ENCODE data around the gene RPRD1B. TPM values are rescaled to one million over a fixed set of nuclear protein-coding genes. Genes with fewer than 3 reads are reported as not detected.

Gene RPRD1B
- total RNA-seq, 2 experiments from 2014 or later = 39.2 to 41.0 TPM

- no peak for ATAC-seq (ENCODE audit: low read depth)
These were observed 100.3 kb downstream of the RPRD1B start for GRCh38 chr20:38133680-38134426.

GRCh38 chr20:38134427-38135270 lies 101.1 kb downstream of the RPRD1B start:
- DNase-seq (peak; percentile 24), ATAC-seq (ENCODE audit: low read depth) (peak; percentile 50)
- peaks cover 8% of the 10 kb centered on the region for H3K27me3 Mint-ChIP-seq
- H3K9me3 Mint-ChIP-seq = no peaks in the 10 kb centered on the region
- H3K4me1 Mint-ChIP-seq = peaks cover 17% of the 10 kb centered on the region
- H3K4me3 Mint-ChIP-seq = peak overlapping the region; percentile 16
- peak overlapping the region; percentile 21 for H3K27ac Mint-ChIP-seq
- no peaks in the 10 kb centered on the region for H3K36me3 Mint-ChIP-seq
- POLR2A ChIA-PET = interaction anchor here (0.7 kb wide), 1 partner anchor 110 kb away, joined by 3 read pairs; no protein-coding TSS in a partner anchor

More at GRCh38 chr20:38133680-38134426, 100.3 kb downstream of the RPRD1B start:
- peaks cover 17% of the 10 kb centered on the region for H3K4me1 Mint-ChIP-seq
- H3K27ac Mint-ChIP-seq = peak overlapping the region; percentile 21
- H3K4me3 Mint-ChIP-seq = no peak overlapping the region
- peaks cover 8% of the 10 kb centered on the region for H3K27me3 Mint-ChIP-seq
- no peaks in the 10 kb centered on the region for H3K9me3 Mint-ChIP-seq
- no peaks in the 10 kb centered on the region for H3K36me3 Mint-ChIP-seq
- no peak for DNase-seq
- POLR2A ChIA-PET = no interaction called here

- H3K27ac Mint-ChIP-seq = no peak overlapping the region
- H3K4me3 Mint-ChIP-seq = no peak overlapping the region
- ATAC-seq (ENCODE audit: low read depth) = no peak
These were observed 101.7 kb downstream of the RPRD1B start for GRCh38 chr20:38135271-38135650.

GRCh38 chr20:38135651-38136420 lies 102.3 kb downstream of the RPRD1B start:
- no peak for DNase-seq
- H3K4me3 Mint-ChIP-seq = no peak overlapping the region

More at GRCh38 chr20:38135271-38135650, 101.7 kb downstream of the RPRD1B start:
- Mint-ChIP-seq H3K36me3 (no peaks in the 10 kb centered on the region), H3K9me3 (no peaks in the 10 kb centered on the region), H3K27me3 (peaks cover 8% of the 10 kb centered on the region), H3K4me1 (peaks cover 17% of the 10 kb centered on the region)
- DNase-seq = no peak
- POLR2A ChIA-PET = interaction anchor here (0.7 kb wide), 1 partner anchor 109 kb away, joined by 3 read pairs; no protein-coding TSS in a partner anchor

GRCh38 chr20:38136421-38137245 lies 103.1 kb downstream of the RPRD1B start:
- peaks cover 17% of the 10 kb centered on the region for H3K4me1 Mint-ChIP-seq
- no peak overlapping the region for H3K27ac Mint-ChIP-seq
- ATAC-seq (ENCODE audit: low read depth) (no peak), DNase-seq (no peak)
- no peaks in the 10 kb centered on the region for H3K9me3 Mint-ChIP-seq
- POLR2A ChIA-PET = no interaction called here
- peaks cover 8% of the 10 kb centered on the region for H3K27me3 Mint-ChIP-seq
- no peaks in the 10 kb centered on the region for H3K36me3 Mint-ChIP-seq
- H3K4me3 Mint-ChIP-seq = no peak overlapping the region

More at GRCh38 chr20:38135651-38136420, 102.3 kb downstream of the RPRD1B start:
- POLR2A ChIA-PET = no interaction called here
- H3K27ac Mint-ChIP-seq = no peak overlapping the region
- H3K36me3 Mint-ChIP-seq = no peaks in the 10 kb centered on the region
- peaks cover 17% of the 10 kb centered on the region for H3K4me1 Mint-ChIP-seq
- no peak for ATAC-seq (ENCODE audit: low read depth)
- peaks cover 8% of the 10 kb centered on the region for H3K27me3 Mint-ChIP-seq
- H3K9me3 Mint-ChIP-seq = no peaks in the 10 kb centered on the region

- Mint-ChIP-seq H3K36me3 (no peaks in the 10 kb centered on the region), H3K27me3 (peaks cover 8% of the 10 kb centered on the region), H3K4me3 (no peak overlapping the region), H3K9me3 (no peaks in the 10 kb centered on the region), H3K27ac (no peak overlapping the region), H3K4me1 (peaks cover 17% of the 10 kb centered on the region)
- POLR2A ChIA-PET = no interaction called here
- DNase-seq = no peak
- ATAC-seq (ENCODE audit: low read depth) = no peak
These were observed 104.0 kb downstream of the RPRD1B start for GRCh38 chr20:38137441-38138037.

GRCh38 chr20:38138086-38138778 lies 104.7 kb downstream of the RPRD1B start:
- H3K4me1 Mint-ChIP-seq = peaks cover 17% of the 10 kb centered on the region
- H3K27ac Mint-ChIP-seq = no peak overlapping the region
- H3K4me3 Mint-ChIP-seq = no peak overlapping the region
- H3K9me3 Mint-ChIP-seq = no peaks in the 10 kb centered on the region
- peaks cover 8% of the 10 kb centered on the region for H3K27me3 Mint-ChIP-seq
- POLR2A ChIA-PET = no interaction called here
- DNase-seq = no peak
- H3K36me3 Mint-ChIP-seq = no peaks in the 10 kb centered on the region
- no peak for ATAC-seq (ENCODE audit: low read depth)

- no peak overlapping the region for H3K4me3 Mint-ChIP-seq
- ATAC-seq (ENCODE audit: low read depth) = no peak
- H3K4me1 Mint-ChIP-seq = peaks cover 13% of the 10 kb centered on the region
- no peaks in the 10 kb centered on the region for H3K9me3 Mint-ChIP-seq
- POLR2A ChIA-PET = no interaction called here
- no peak overlapping the region for H3K27ac Mint-ChIP-seq
- peaks cover 6% of the 10 kb centered on the region for H3K27me3 Mint-ChIP-seq
- DNase-seq = no peak
- H3K36me3 Mint-ChIP-seq = no peaks in the 10 kb centered on the region
These were observed 105.8 kb downstream of the RPRD1B start for GRCh38 chr20:38139156-38139912.

- Mint-ChIP-seq H3K27ac (no peak overlapping the region), H3K36me3 (no peaks in the 10 kb centered on the region), H3K4me3 (no peak overlapping the region), H3K4me1 (peaks cover 6% of the 10 kb centered on the region), H3K9me3 (no peaks in the 10 kb centered on the region), H3K27me3 (peaks cover 6% of the 10 kb centered on the region)
- no peak for DNase-seq
- POLR2A ChIA-PET = no interaction called here
- no peak for ATAC-seq (ENCODE audit: low read depth)
These were observed 106.6 kb downstream of the RPRD1B start for GRCh38 chr20:38139977-38140753.

GRCh38 chr20:38141204-38141888 lies 107.8 kb downstream of the RPRD1B start:
- DNase-seq (no peak), ATAC-seq (ENCODE audit: low read depth) (no peak)
- Mint-ChIP-seq H3K27ac (no peak overlapping the region), H3K4me1 (peaks cover 4% of the 10 kb centered on the region), H3K36me3 (no peaks in the 10 kb centered on the region), H3K9me3 (no peaks in the 10 kb centered on the region), H3K4me3 (no peak overlapping the region), H3K27me3 (peaks cover 6% of the 10 kb centered on the region)
- POLR2A ChIA-PET = no interaction called here

Data from activated naive CD8-positive, alpha-beta T cell treated with anti-CD3 and anti-CD28 coated beads, Interleukin-2, amount 10 ng/mL, durations not matched to agents 7 days and 5 days (primary cell).